GM23338 (cell line): Measurements from ENCODE around the gene RNF31. TPM values are rescaled to one million over a fixed set of nuclear protein-coding genes. Genes with fewer than 3 reads are reported as not detected.

Experiments used
- ATAC-seq: fragments of 200-7000 bp; cut with Tn5 transposase; 3 replicates; pipeline ENCODE4 v1.9.1; 2020
- DNase-seq: peaks from one replicate; pipeline ENCODE4 v3.0.0-alpha.2; 2015; ENCODE audit warnings: low spot score
- H2AFZ ChIP-seq: fragments of 200-600 bp; sonication (generic); 2 replicates; pipeline ENCODE4 v1.8.0; 2016; ENCODE audit warnings: antibody characterized with exemption, mild to moderate bottlenecking, moderate library complexity
- H3F3A ChIP-seq: fragments of 200-600 bp; sonication (generic); replicated peaks from 2 replicates; pipeline ENCODE4 v1.8.0; 2017; ENCODE audit warnings: antibody characterized with exemption, mixed run types, low read depth
- H3K27ac ChIP-seq: fragments of 200-600 bp; sonication (generic); 2 replicates; pipeline ENCODE4 v1.6.1; 2016; ENCODE audit warnings: low read depth
- H3K27me3 ChIP-seq: fragments of 200-600 bp; sonication (generic); 2 replicates; pipeline ENCODE4 v1.8.0; 2016; ENCODE audit warnings: mild to moderate bottlenecking, mixed run types, moderate library complexity; ENCODE audit not compliant: insufficient read depth
- H3K36me3 ChIP-seq: fragments of 200-600 bp; sonication (generic); 2 replicates; pipeline ENCODE4 v1.8.0; 2016; ENCODE audit warnings: mild to moderate bottlenecking; ENCODE audit not compliant: insufficient read depth
- H3K4me1 ChIP-seq: fragments of 200-600 bp; sonication (generic); 2 replicates; pipeline ENCODE4 v1.8.0; 2016; ENCODE audit warnings: mild to moderate bottlenecking, moderate library complexity; ENCODE audit not compliant: insufficient read depth
- H3K4me2 ChIP-seq: fragments of 200-600 bp; sonication (generic); 2 replicates; pipeline ENCODE4 v1.7.1; 2017; ENCODE audit warnings: mixed run types
- H3K4me3 ChIP-seq: fragments of 200-600 bp; sonication (generic); 2 replicates; pipeline ENCODE4 v1.6.1; 2016; ENCODE audit warnings: mixed run types
- H3K79me2 ChIP-seq: fragments of 200-600 bp; sonication (generic); replicated peaks from 2 replicates; pipeline ENCODE4 v1.8.0; 2017; ENCODE audit warnings: mild to moderate bottlenecking; ENCODE audit not compliant: insufficient read depth
- H3K9me2 ChIP-seq: fragments of 200-600 bp; sonication (generic); 2 replicates; pipeline ENCODE4 v1.8.0; 2017; ENCODE audit not compliant: insufficient read depth
- H4K20me1 ChIP-seq: fragments of 200-600 bp; sonication (generic); replicated peaks from 2 replicates; pipeline ENCODE4 v1.8.0; 2017; ENCODE audit warnings: mild to moderate bottlenecking; ENCODE audit not compliant: insufficient read depth
- H3K27ac Mint-ChIP-seq: 2 replicates; pipeline ENCODE4 v1.8.0; 2020; ENCODE audit warnings: inconsistent platforms, mild to moderate bottlenecking, moderate library complexity, mixed read lengths
- H3K27me3 Mint-ChIP-seq: 3 replicates; pipeline ENCODE4 v1.8.0; 2022; ENCODE audit warnings: low read depth, mild to moderate bottlenecking, moderate library complexity, mixed read lengths, inconsistent platforms; ENCODE audit not compliant: insufficient read depth, poor library complexity
- H3K36me3 Mint-ChIP-seq: 3 replicates; pipeline ENCODE4 v1.8.0; 2021; ENCODE audit warnings: low read depth, mild to moderate bottlenecking, inconsistent platforms, moderate library complexity, mixed read lengths
- H3K4me1 Mint-ChIP-seq: 3 replicates; pipeline ENCODE4 v1.8.0; 2020; ENCODE audit warnings: mild to moderate bottlenecking, inconsistent platforms, mixed read lengths
- H3K4me3 Mint-ChIP-seq: 3 replicates; pipeline ENCODE4 v1.8.0; 2021; ENCODE audit warnings: moderate library complexity, mild to moderate bottlenecking, inconsistent platforms, mixed read lengths
- H3K9me3 Mint-ChIP-seq: 3 replicates; pipeline ENCODE4 v1.8.0; 2020; ENCODE audit warnings: moderate library complexity, mild to moderate bottlenecking, inconsistent platforms, mixed read lengths
- CTCF ChIP-seq, 2 experiments: fragments of 200-600 bp in 1 of 2; sonication (generic) in 1 of 2; conservative IDR thresholded peaks; 2 replicates each; pipeline versions ENCODE4 v1.5.1 to v1.6.1; 2016 to 2017; ENCODE audit warnings: antibody characterized with exemption in 2 of 2, low read depth in 2 of 2, mild to moderate bottlenecking in 2 of 2, moderate library complexity in 1 of 2
- ETS1 ChIP-seq: IDR thresholded peaks from 2 replicates; pipeline ENCODE4 v1.6.1; 2016; ENCODE audit warnings: antibody characterized with exemption
- EZH2 ChIP-seq: fragments of 200-600 bp; sonication (generic); IDR thresholded peaks from one replicate; pipeline ENCODE4 v1.8.0; 2017; ENCODE audit warnings: antibody characterized with exemption, mild to moderate bottlenecking, low read depth; ENCODE audit not compliant: unreplicated experiment
- EZH2phosphoT487 ChIP-seq: fragments of 200-600 bp; sonication (generic); IDR thresholded peaks from one replicate; pipeline ENCODE4 v1.8.1; 2018; ENCODE audit warnings: antibody characterized with exemption; ENCODE audit not compliant: unreplicated experiment
- JUNB ChIP-seq: IDR thresholded peaks from one replicate; pipeline ENCODE4 v1.6.1; 2016; ENCODE audit warnings: antibody characterized with exemption; ENCODE audit not compliant: unreplicated experiment
- STAT1 ChIP-seq: IDR thresholded peaks from one replicate; pipeline ENCODE4 v1.6.1; 2016; ENCODE audit warnings: antibody characterized with exemption; ENCODE audit not compliant: unreplicated experiment
- ZNF114 ChIP-seq: fragments of 250-450 bp; sonication (Bioruptor Pico); IDR thresholded peaks from 2 replicates; pipeline ENCODE4 v1.5.0; 2020; ENCODE audit warnings: mild to moderate bottlenecking, moderate library complexity
- ZNF331 ChIP-seq: fragments of 250-450 bp; sonication (Bioruptor Pico); IDR thresholded peaks from 2 replicates; pipeline ENCODE4 v1.5.0; 2020; ENCODE audit warnings: low read depth, mild to moderate bottlenecking, moderate library complexity
- ZNF462 ChIP-seq: fragments of 250-450 bp; sonication (Bioruptor Pico); IDR thresholded peaks from 2 replicates; pipeline ENCODE4 v1.5.0; 2020; ENCODE audit warnings: mild to moderate bottlenecking, moderate library complexity
- polyA plus RNA-seq: library from polyadenylated mRNA; unstranded; fragments of >200 nt; fragmentation: Nextera tagmentation; extraction: Ambion mirVana; gene quantifications from 2 replicates; pipeline ENCODE4 v1.2.1, GENCODE V29; 2016
- total RNA-seq: library from RNA; depleted of rRNA; stranded (reverse); fragments of >200 nt; shearing (Covaris generic); gene quantifications from 2 replicates; pipeline ENCODE4 v1.2.3, GENCODE V29; 2014

RNF31 gene
- total and polyA plus RNA-seq, 2 experiments from 2014 or later: 54.8 to 87.4 TPM

GRCh38 chr14:24108336-24108874 is 38.9 kb upstream of the RNF31 start:
- ATAC-seq: no peak
- Histone ChIP-seq H3K4me2 (no peak overlapping the region), H3F3A (peaks cover 6% of the 10 kb centered on the region; the same call in 1 of the 2 replicates), H3K36me3 (peaks cover 14% of the 10 kb centered on the region; the same call in 1 of the 2 replicates), H3K4me1 (no peaks in the 10 kb centered on the region), H3K79me2 (no peaks in the 10 kb centered on the region), H3K9me2 (no peaks in the 10 kb centered on the region), H3K27ac (no peak overlapping the region), H2AFZ (no peak overlapping the region), H3K27me3 (no peaks in the 10 kb centered on the region), H3K4me3 (no peak overlapping the region), H4K20me1 (no peaks in the 10 kb centered on the region)
- no peak overlapping the region for H3K4me3 Mint-ChIP-seq
- peaks cover 22% of the 10 kb centered on the region for H3K36me3 Mint-ChIP-seq
- H3K9me3 Mint-ChIP-seq: peaks cover 10% of the 10 kb centered on the region
- no peak for DNase-seq
- H3K27me3 Mint-ChIP-seq: peaks cover 5% of the 10 kb centered on the region
- no peak overlapping the region for H3K27ac Mint-ChIP-seq
- TF ChIP-seq CTCF (conservative IDR thresholded peaks at IDR 0.05; ENCODE audit: low read depth in 2 of 2) (no peak), JUNB (no peak), ZNF114 (CRISPR knock-in tag) (no peak), ZNF331 (CRISPR knock-in tag) (no peak)
- peaks cover 3% of the 10 kb centered on the region; the same call in 2 of the 3 replicates for H3K4me1 Mint-ChIP-seq

GRCh38 chr14:24110060-24110459 is 37.2 kb upstream of the RNF31 start:
- H3K4me2 ChIP-seq: no peak overlapping the region
- Mint-ChIP-seq H3K36me3 (peaks cover 6% of the 10 kb centered on the region; the same call in 2 of the 3 replicates), H3K4me3 (no peak overlapping the region), H3K4me1 (peaks cover 3% of the 10 kb centered on the region; the same call in 2 of the 3 replicates), H3K27ac (no peak overlapping the region), H3K27me3 (peaks cover 16% of the 10 kb centered on the region), H3K9me3 (peaks cover 3% of the 10 kb centered on the region; the same call in 1 of the 3 replicates)
- no peaks in the 10 kb centered on the region for H3K9me2 ChIP-seq
- ATAC-seq: no peak
- H3K4me3 ChIP-seq: no peak overlapping the region
- no peak overlapping the region for H3K27ac ChIP-seq
- H3K79me2 ChIP-seq: no peaks in the 10 kb centered on the region
- peaks cover 6% of the 10 kb centered on the region; the same call in 1 of the 2 replicates for H3F3A ChIP-seq
- H2AFZ ChIP-seq: no peak overlapping the region
- no peak for DNase-seq
- no peaks in the 10 kb centered on the region for H3K36me3 ChIP-seq
- H3K4me1 ChIP-seq: no peaks in the 10 kb centered on the region
- H4K20me1 ChIP-seq: no peaks in the 10 kb centered on the region
- H3K27me3 ChIP-seq: no peaks in the 10 kb centered on the region
- TF ChIP-seq ETS1 (no peak), EZH2 (no peak), ZNF114 (CRISPR knock-in tag) (no peak), STAT1 (no peak), ZNF331 (CRISPR knock-in tag) (no peak), ZNF462 (CRISPR knock-in tag) (no peak), JUNB (no peak), EZH2phosphoT487 (no peak), CTCF (conservative IDR thresholded peaks at IDR 0.05; ENCODE audit: low read depth in 2 of 2) (no peak)
